NOMO-1 (cell line): ENCODE measurements around the gene B4GALT1.

ENCODE experiments used
- DNase-seq, 2 experiments: peaks; one replicate each; lab custom pipeline; 2025; ENCODE audit not compliant: unreplicated experiment in 2 of 2; lab: John Stamatoyannopoulos, UW

B4GALT1 gene

DNA sequence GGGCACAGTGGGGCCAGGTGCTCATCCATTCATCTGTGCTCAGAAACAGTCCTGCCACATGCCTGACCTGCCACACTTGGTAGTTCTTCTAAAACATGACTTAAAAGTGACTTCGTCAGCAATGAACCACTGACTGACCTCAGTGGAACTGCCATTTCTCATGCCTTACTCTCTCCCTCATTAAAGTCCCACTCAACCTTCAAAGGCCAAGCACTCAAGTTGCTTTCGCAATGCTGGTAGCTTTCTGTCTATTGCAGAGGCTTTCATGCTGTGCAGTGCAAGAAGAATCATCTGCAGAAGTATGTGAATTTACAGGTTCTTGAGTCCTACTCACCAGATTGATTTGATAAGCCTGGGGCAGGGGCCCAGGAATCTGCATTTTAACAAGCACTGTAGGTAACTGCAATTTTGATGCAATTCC is 23.9 kb downstream of the B4GALT1 start:
- peak; percentile 88 to 91 for DNase-seq

DNA sequence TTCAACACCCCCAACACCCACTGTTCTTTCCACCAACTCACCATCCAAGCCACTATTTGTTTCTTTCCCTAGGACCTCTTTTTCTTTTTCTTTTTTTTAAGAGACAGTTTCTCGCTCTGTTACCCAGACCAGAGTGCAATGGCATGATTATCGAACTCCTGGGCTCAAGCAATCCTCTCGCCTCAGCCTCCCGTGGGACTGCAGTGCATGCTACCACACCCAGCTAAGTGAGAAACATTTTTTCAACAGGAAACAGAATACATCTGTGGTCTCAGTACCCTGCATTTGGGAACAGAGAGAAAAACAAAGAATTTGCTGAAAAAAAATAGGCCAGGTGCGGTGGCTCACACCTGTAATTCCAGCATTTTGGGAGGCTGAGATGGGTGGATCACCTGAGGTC is 24.6 kb downstream of the B4GALT1 start:
- DNase-seq, result no peak

DNA sequence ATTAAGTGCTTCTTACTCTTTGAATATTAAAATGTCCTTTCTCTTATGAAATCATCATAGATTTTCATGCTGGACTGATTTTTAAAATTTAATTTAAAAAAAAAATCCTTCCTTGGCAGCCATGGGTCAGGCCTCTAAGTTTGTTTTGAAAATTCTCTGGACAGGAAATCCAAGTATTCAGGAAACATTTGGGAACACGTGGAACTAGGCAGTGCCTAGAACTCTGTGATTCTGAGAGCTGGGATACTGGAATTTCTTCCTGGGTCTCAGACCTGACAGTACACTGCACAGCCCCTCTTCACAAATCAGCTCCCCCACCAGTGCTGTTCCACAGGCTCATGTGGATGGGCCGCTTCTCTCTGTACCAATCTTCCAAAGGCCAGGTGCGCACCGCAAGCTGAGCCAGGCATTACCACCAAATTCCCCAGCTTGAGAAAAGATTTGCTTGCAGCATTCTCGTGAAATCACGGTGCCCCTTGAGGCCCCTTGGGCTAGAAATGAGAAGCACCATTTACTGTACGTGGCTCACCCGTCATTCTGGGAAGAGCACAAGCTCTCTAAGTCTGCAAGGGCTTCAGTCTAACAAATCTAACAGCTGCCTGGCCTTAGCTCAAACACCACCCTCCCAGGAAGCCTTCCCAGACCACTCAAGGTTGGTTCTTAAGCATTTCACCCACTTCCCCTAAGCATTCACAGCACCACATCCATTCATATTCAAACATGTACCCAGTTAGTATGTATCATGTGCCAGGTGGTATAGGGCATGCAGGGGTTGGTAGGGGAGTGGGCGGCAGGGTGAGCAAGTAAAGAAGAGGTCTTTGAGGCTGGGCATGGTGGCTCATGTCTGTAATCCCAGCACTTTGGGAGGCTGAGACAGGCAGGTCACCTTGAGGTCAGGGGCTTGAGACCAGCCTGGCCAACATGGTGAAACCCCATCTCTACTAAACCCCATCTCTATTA is 26.5 kb downstream of the B4GALT1 start:
- no peak for DNase-seq

DNA sequence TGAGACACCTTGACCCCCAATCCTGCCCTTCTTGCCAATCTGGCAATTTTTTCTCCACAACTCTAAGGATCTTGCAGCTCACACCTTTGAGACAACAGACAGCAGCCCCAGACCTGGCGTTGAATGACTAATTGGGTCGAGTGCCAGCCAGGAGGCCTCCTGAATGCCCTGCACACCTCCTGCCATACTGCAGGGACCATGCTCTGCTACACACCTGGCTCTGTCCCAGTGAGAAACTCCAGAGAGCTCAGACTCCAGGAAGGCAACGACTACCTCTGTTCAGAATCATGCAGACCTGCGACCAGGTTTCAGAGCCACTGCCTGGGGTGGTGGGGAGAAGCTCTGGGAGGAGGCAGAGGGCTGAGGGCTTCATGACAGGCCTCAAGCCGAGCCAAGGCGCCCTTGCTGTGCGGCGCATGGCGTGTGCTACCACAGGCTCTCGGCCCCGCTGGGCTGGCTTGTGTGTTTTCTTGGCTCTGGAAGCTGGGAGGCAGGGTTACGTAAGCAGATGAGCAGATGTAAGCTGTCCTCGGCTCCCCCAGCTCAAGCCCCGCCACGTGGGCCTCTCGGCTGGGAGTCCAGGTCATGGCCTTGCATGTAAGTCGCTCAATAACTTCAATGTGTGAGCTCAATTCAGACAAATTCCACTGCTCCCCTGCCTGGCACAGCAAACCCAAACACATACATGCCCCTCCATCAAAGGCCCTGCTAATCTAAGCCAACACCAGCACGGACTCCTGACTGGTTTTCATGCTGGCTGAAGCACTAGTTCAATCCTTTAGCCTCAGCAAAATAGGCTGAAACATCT is 27.5 kb downstream of the B4GALT1 start:
- peak; percentile 34 to 36 for DNase-seq

DNA sequence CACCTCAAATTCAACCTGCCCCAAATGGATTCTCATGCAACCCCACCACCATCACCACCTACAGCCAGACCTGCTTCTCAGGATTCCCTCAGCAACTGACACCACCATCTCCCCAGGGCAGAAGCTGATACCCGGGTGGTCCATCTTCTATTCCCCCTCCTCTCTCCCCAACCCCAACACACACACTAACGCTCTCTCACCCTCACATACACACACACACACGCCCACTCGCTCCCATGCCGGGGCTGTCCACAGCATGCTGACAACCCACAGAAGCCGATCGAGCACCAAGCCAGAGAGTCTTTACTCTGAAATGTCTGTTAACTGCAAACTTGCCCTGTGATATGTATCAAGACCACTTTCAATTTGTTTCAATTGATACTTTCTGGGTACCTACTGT is 28.4 kb downstream of the B4GALT1 start:
- no peak for DNase-seq

- no peak for DNase-seq
Observed at GRCh38 chr9:33137781-33138264, 29.3 kb downstream of the B4GALT1 start.

DNA sequence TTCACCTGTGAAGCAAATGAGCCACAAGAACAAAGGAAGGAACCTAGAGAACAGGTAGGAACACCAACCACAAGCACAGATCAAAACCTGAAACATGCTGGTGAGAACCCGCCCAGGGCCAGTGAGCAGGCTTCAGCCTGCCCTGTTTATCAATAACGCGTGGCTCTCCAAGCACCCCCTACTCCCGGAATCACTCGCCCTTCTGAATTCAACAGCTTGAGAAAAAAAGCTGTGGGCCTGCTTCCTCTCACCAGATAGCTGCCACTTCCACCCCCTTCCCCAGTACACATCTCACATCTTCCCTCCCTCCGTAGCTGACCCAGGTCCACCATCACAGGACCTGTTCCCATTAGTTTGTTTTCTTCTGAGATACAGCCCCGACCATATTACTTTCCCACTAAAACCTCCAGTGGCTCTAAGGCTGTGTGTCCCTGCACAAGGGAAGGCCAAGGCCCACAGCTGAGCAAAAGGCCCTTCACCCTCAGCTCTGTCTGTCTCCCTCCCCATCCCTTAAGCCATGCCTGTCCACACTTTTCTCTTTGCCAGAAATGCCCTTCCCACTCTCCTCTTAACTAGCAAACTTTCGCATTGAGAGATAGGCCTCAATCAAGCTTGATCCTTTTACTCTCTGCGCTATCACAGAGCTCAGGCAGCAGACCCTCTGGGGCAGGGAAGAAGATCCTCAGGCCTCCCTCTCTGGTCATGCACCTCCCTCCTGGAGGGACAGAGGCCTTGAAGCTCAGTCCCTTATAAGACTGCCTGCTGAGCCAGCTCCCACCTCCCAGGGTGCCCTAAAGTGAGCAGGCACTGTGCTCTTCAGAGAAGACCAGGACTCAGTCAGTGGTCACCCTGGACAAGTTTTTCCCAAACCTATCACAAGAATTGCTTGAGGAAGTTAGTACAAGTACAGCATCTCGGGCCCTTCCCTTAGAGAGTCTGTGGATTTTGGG is 30.1 kb downstream of the B4GALT1 start:
- no peak for DNase-seq

GRCh38 chr9:33135470-33135958 is 31.6 kb downstream of the B4GALT1 start:
- no peak for DNase-seq

GRCh38 chr9:33135031-33135461 is 32.1 kb downstream of the B4GALT1 start:
- no peak for DNase-seq

DNA sequence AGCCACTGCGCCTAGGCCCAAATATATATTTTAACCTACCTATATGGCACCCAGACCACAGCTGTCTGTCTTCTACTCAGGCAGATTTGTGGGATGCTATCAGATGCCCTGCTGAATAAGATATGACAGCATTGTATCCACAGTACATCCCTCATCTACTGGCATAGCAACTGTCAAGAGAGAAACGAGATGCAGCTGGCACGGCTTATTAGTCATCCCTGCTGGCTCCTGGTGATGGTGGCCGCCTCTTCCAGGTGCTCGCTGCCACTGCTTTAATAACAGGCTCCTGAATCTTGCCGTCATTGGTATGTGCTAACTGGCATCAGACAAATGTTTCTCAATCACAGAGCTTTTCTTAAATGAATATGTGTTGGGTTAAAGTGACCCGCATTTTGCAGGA is 34.0 kb downstream of the B4GALT1 start:
- DNase-seq, result no peak

DNA sequence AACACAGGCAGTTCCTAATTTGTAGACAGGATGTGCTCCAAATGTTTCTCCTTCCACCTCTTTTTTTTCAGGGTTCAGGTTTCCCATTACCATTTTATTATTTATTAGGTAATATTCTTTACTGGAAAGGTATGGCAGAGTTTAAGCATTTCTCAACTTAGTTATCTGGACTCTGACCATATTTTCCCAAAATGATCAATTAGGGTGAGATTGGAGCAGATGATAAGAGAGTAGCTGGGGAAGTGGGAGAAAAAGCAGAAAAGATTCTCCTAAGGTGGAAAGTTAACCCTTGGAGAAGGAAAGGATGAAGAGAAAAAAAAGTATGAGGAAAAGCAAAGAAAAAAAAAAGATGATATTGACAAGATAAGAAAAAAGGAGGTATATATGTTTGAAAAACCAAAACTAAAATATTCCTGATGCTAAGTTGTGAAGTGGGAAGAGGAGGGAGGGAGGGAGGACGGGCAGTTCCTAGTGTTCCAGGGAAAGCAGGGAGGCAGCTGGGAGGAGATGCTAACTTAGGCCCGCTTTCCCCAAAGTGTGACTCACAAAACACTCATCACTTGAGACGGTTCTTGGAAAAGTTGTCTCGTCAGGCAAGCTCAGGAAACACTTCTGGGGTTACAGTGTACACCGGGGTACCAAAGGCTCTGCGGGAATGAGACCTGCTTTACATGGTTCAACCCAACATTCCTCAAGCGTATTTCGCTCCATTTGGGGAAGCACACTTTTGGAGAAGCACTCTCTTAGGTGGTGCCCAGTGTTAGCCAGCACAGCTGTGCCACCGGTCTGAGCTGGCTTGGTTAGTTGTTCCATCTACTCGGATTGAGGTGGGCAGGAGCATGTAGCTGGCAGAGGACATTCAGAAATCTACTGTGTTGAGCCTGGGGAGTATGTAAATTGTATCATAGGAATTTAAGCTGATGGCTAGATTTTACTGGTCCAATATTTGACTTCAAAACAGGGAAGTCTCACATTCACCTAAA is 35.1 kb downstream of the B4GALT1 start:
- no peak for DNase-seq

DNA sequence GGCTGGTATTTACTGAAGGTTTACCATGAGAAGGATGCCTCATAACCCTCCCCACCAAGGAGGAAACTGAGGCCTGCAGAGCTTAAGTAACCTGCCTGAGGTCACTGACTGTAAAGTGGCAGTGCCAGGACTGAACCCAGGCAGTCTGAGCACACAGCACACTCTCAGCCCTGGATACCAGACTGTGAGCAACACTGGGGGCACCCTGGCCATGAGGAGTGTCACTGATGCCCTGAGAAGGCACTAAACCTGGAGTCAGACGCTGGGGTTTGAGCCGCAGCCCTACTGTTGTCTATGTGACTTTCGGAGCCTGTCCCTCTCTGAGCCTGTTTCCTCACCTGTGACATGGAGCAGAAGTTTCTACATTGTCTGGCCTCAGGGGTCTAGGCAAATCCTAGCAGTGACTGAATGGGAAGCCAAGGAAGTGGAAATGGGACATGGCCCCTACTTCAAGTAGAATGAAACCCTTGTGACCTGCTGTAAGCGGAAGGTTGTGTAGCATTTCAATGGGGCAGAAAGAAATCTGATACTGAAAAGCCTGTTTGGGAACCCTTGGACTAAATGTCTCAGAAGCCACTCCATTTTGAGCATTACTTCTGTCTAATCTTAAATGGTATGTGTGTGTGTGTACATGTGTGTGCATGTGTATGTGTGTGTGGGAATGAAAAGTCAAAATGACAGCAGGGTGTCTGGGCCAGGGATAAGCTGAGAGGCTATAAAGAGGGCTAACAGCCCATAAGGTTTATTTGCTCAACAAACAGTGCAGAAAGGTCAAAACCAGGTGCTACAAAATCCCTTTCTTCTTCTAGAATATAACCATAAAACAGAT is 36.0 kb downstream of the B4GALT1 start:
- no peak for DNase-seq

DNA sequence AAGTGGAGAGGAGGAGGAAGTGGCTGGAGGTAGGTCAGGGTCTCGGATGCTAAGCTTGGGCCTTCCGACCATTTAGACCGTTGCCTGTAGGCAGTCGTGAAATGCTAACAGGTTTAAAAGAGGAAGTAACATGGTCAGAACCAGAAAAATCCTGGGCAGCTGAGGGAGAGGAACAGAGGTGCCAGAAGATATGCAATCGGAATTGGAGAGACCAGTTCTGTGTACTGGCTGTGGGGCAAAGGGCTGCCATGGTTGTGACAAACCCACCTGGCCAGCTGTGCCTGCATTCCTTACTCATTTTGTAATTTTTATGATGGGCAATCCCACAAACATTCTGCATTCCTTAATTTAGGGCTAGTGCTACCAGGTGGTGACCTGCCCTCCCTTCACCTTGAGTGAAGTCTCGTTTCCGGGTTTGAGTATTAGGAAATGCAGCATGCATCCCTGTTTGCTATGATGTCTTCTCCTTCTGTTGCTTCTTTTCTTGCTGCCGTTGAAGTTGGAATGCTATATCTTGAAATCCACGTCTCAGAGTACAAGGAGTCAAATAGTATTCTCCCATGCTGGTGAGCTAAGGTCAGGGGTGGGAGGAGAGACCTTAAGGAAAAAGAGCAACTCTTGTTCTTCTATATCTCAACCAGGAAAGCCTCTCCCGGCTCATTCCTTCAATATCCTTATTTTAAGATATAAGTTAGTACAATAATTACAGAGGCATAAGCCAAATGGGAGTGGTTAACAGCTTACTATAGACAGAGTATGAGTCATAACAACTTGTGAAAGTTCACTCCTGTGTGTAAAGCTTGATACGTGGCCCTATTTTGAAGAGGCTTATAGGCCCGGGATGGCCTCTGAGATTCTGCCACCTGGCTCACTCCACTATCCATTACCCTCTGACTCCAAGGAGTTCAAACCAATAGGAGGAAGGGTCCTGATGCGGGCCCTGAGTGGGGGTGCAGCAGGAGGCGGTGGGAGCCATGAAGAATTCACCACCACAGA is 37.0 kb downstream of the B4GALT1 start:
- DNase-seq, result peak; percentile 65 to 89

DNA sequence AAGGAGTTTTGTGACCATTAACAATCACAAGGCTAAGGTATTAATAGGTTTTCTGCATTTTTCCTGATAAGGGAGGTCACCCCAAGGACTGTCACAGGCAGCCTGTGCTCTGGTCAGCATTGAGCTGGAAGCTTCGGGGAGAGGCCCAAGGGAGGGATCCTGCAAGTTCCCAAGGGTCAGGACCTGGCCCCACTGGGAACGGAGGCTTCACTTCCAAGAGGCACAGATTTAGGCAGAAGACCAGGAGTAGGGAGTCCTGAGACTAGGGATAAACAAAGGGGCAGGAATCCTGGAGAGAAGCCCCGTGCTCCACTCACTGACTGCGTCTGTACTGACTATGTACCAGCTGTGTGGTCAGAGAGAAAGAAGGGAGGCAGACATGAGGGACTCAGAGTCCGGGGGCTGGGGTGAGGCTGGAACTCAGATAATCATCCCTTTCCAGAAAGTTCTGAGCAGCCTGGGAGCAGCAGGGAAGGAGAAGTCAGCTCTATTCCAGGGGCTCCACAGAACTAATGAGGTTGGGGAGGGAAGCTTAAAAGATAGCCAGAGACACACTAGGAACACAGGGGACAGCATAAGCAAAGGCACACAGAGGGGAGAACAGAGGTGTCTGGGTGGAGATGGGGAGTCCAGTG is 37.8 kb downstream of the B4GALT1 start:
- no peak for DNase-seq

DNA sequence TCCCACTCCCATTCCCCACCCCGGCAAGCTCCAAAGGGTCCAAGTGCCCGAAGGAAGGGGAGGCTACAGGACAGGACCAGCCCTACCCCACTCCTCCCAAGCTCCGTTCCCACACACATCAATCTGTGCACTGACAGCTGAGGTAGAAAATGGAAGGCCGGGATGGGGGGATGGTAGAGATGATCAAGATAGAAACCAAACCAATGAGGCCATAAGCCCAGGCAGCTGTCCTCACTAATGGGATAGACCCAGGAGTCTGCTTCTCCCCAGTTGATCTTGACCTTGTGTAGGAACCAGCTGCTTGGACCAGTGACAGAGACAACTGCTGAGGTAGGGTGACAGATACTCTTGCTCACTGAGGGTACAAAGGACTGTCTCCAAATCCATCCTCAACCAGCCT is 38.6 kb downstream of the B4GALT1 start:
- DNase-seq, result no peak

- DNase-seq, result no peak
Observed at GRCh38 chr9:33127881-33128280, 39.3 kb downstream of the B4GALT1 start.
